ENCODE results near the gene PPP2R5E.

PPP2R5E gene

GRCh38 chr14:63406333-63406732, 136.8 kb downstream of the PPP2R5E start:
- Histone ChIP-seq H3K36me3 (ENCODE audit: control insufficient read depth, insufficient read depth, low read length) (peaks cover 7% of the 10 kb centered on the region; the same call in 1 of the 2 replicates), H3K4me1 (ENCODE audit: control insufficient read depth, insufficient read depth, low read length) (peaks cover 14% of the 10 kb centered on the region), H3K27me3 (ENCODE audit: control insufficient read depth, insufficient read depth, low read length) (no peaks in the 10 kb centered on the region), H3K9ac (ENCODE audit: low read length) (no peak overlapping the region), H3K4me3 (ENCODE audit: low read depth, low read length) (no peak overlapping the region), H3K27ac (ENCODE audit: low read depth, low read length) (no peak overlapping the region), H3K9me3 (ENCODE audit: control insufficient read depth, insufficient read depth, low read depth, low read length) (no peaks in the 10 kb centered on the region)

GRCh38 chr14:63405715-63406114, 137.5 kb downstream of the PPP2R5E start:
- Histone ChIP-seq H3K4me3 (ENCODE audit: low read depth, low read length) (no peak overlapping the region), H3K36me3 (ENCODE audit: control insufficient read depth, insufficient read depth, low read length) (peaks cover 7% of the 10 kb centered on the region; the same call in 1 of the 2 replicates), H3K9me3 (ENCODE audit: control insufficient read depth, insufficient read depth, low read depth, low read length) (no peaks in the 10 kb centered on the region), H3K27ac (ENCODE audit: low read depth, low read length) (0 out of 2 replicates have a peak overlapping the region, but pooled peaks have one; percentile 50), H3K27me3 (ENCODE audit: control insufficient read depth, insufficient read depth, low read length) (no peaks in the 10 kb centered on the region), H3K9ac (ENCODE audit: low read length) (no peak overlapping the region), H3K4me1 (ENCODE audit: control insufficient read depth, insufficient read depth, low read length) (peaks cover 14% of the 10 kb centered on the region)

GRCh38 chr14:63404906-63405305, 138.3 kb downstream of the PPP2R5E start:
- H3K4me1 ChIP-seq (ENCODE audit: control insufficient read depth, insufficient read depth, low read length) = peaks cover 14% of the 10 kb centered on the region
- H3K9ac ChIP-seq (ENCODE audit: low read length) = no peak overlapping the region
- no peak overlapping the region for H3K27ac ChIP-seq (ENCODE audit: low read depth, low read length)
- no peaks in the 10 kb centered on the region for H3K27me3 ChIP-seq (ENCODE audit: control insufficient read depth, insufficient read depth, low read length)
- peaks cover 10% of the 10 kb centered on the region; the same call in 1 of the 2 replicates for H3K36me3 ChIP-seq (ENCODE audit: control insufficient read depth, insufficient read depth, low read length)
- H3K9me3 ChIP-seq (ENCODE audit: control insufficient read depth, insufficient read depth, low read depth, low read length) = no peaks in the 10 kb centered on the region
- H3K4me3 ChIP-seq (ENCODE audit: low read depth, low read length) = no peak overlapping the region

GRCh38 chr14:63401646-63402045, 141.5 kb downstream of the PPP2R5E start:
- no peak overlapping the region for H3K27ac ChIP-seq (ENCODE audit: low read depth, low read length)
- H3K36me3 ChIP-seq (ENCODE audit: control insufficient read depth, insufficient read depth, low read length) = peaks cover 10% of the 10 kb centered on the region
- peaks cover 14% of the 10 kb centered on the region for H3K4me1 ChIP-seq (ENCODE audit: control insufficient read depth, insufficient read depth, low read length)
- no peak overlapping the region for H3K4me3 ChIP-seq (ENCODE audit: low read depth, low read length)
- no peak overlapping the region for H3K9ac ChIP-seq (ENCODE audit: low read length)
- H3K27me3 ChIP-seq (ENCODE audit: control insufficient read depth, insufficient read depth, low read length) = no peaks in the 10 kb centered on the region
- H3K9me3 ChIP-seq (ENCODE audit: control insufficient read depth, insufficient read depth, low read depth, low read length) = no peaks in the 10 kb centered on the region

- H3K36me3 ChIP-seq (ENCODE audit: control insufficient read depth, insufficient read depth, low read length) = peaks cover 17% of the 10 kb centered on the region
- H3K4me3 ChIP-seq (ENCODE audit: low read depth, low read length) = no peak overlapping the region
- no peaks in the 10 kb centered on the region for H3K4me1 ChIP-seq (ENCODE audit: control insufficient read depth, insufficient read depth, low read length)
- no peak overlapping the region for H3K27ac ChIP-seq (ENCODE audit: low read depth, low read length)
- H3K9me3 ChIP-seq (ENCODE audit: control insufficient read depth, insufficient read depth, low read depth, low read length) = no peaks in the 10 kb centered on the region
- no peaks in the 10 kb centered on the region for H3K27me3 ChIP-seq (ENCODE audit: control insufficient read depth, insufficient read depth, low read length)
- H3K9ac ChIP-seq (ENCODE audit: low read length) = no peak overlapping the region
Measured at GRCh38 chr14:63398952-63399351, 144.2 kb downstream of the PPP2R5E start.

GRCh38 chr14:63394841-63395240, 148.3 kb downstream of the PPP2R5E start:
- no peaks in the 10 kb centered on the region for H3K27me3 ChIP-seq (ENCODE audit: control insufficient read depth, insufficient read depth, low read length)
- H3K4me1 ChIP-seq (ENCODE audit: control insufficient read depth, insufficient read depth, low read length) = no peaks in the 10 kb centered on the region

GRCh38 chr14:63394432-63394831, 148.7 kb downstream of the PPP2R5E start:
- peaks cover 30% of the 10 kb centered on the region for H3K36me3 ChIP-seq (ENCODE audit: control insufficient read depth, insufficient read depth, low read length)

More at GRCh38 chr14:63394841-63395240, 148.3 kb downstream of the PPP2R5E start:
- no peak overlapping the region for H3K27ac ChIP-seq (ENCODE audit: low read depth, low read length)
- no peak overlapping the region for H3K9ac ChIP-seq (ENCODE audit: low read length)
- H3K36me3 ChIP-seq (ENCODE audit: control insufficient read depth, insufficient read depth, low read length) = peaks cover 32% of the 10 kb centered on the region
- no peak overlapping the region for H3K4me3 ChIP-seq (ENCODE audit: low read depth, low read length)
- no peaks in the 10 kb centered on the region for H3K9me3 ChIP-seq (ENCODE audit: control insufficient read depth, insufficient read depth, low read depth, low read length)

GRCh38 chr14:63393012-63393411, 150.2 kb downstream of the PPP2R5E start:
- Histone ChIP-seq H3K4me3 (ENCODE audit: low read depth, low read length) (no peak overlapping the region), H3K27me3 (ENCODE audit: control insufficient read depth, insufficient read depth, low read length) (no peaks in the 10 kb centered on the region), H3K9me3 (ENCODE audit: control insufficient read depth, insufficient read depth, low read depth, low read length) (no peaks in the 10 kb centered on the region), H3K4me1 (ENCODE audit: control insufficient read depth, insufficient read depth, low read length) (no peaks in the 10 kb centered on the region), H3K27ac (ENCODE audit: low read depth, low read length) (no peak overlapping the region), H3K9ac (ENCODE audit: low read length) (no peak overlapping the region), H3K36me3 (ENCODE audit: control insufficient read depth, insufficient read depth, low read length) (peaks cover 31% of the 10 kb centered on the region)

More at GRCh38 chr14:63394432-63394831, 148.7 kb downstream of the PPP2R5E start:
- no peak overlapping the region for H3K4me3 ChIP-seq (ENCODE audit: low read depth, low read length)
- H3K9me3 ChIP-seq (ENCODE audit: control insufficient read depth, insufficient read depth, low read depth, low read length) = no peaks in the 10 kb centered on the region
- no peaks in the 10 kb centered on the region for H3K4me1 ChIP-seq (ENCODE audit: control insufficient read depth, insufficient read depth, low read length)
- H3K27ac ChIP-seq (ENCODE audit: low read depth, low read length) = no peak overlapping the region
- H3K27me3 ChIP-seq (ENCODE audit: control insufficient read depth, insufficient read depth, low read length) = no peaks in the 10 kb centered on the region
- H3K9ac ChIP-seq (ENCODE audit: low read length) = no peak overlapping the region

- Histone ChIP-seq H3K27ac (ENCODE audit: low read depth, low read length) (no peak overlapping the region), H3K9ac (ENCODE audit: low read length) (no peak overlapping the region)
Measured at GRCh38 chr14:63392236-63392635, 150.9 kb downstream of the PPP2R5E start.

GRCh38 chr14:63388766-63389431, 154.3 kb downstream of the PPP2R5E start:
- H3K4me1 ChIP-seq (ENCODE audit: control insufficient read depth, insufficient read depth, low read length) = no peaks in the 10 kb centered on the region
- H3K9me3 ChIP-seq (ENCODE audit: control insufficient read depth, insufficient read depth, low read depth, low read length) = no peaks in the 10 kb centered on the region
- H3K36me3 ChIP-seq (ENCODE audit: control insufficient read depth, insufficient read depth, low read length) = peaks cover 44% of the 10 kb centered on the region
- no peaks in the 10 kb centered on the region for H3K27me3 ChIP-seq (ENCODE audit: control insufficient read depth, insufficient read depth, low read length)
- no peak overlapping the region for H3K4me3 ChIP-seq (ENCODE audit: low read depth, low read length)
- H3K9ac ChIP-seq (ENCODE audit: low read length) = no peak overlapping the region
- H3K27ac ChIP-seq (ENCODE audit: low read depth, low read length) = no peak overlapping the region

More at GRCh38 chr14:63392236-63392635, 150.9 kb downstream of the PPP2R5E start:
- Histone ChIP-seq H3K9me3 (ENCODE audit: control insufficient read depth, insufficient read depth, low read depth, low read length) (no peaks in the 10 kb centered on the region), H3K36me3 (ENCODE audit: control insufficient read depth, insufficient read depth, low read length) (peaks cover 38% of the 10 kb centered on the region), H3K4me3 (ENCODE audit: low read depth, low read length) (no peak overlapping the region), H3K4me1 (ENCODE audit: control insufficient read depth, insufficient read depth, low read length) (no peaks in the 10 kb centered on the region), H3K27me3 (ENCODE audit: control insufficient read depth, insufficient read depth, low read length) (no peaks in the 10 kb centered on the region)

- Histone ChIP-seq H3K36me3 (ENCODE audit: control insufficient read depth, insufficient read depth, low read length) (peaks cover 51% of the 10 kb centered on the region), H3K4me3 (ENCODE audit: low read depth, low read length) (no peak overlapping the region), H3K27ac (ENCODE audit: low read depth, low read length) (no peak overlapping the region), H3K9ac (ENCODE audit: low read length) (no peak overlapping the region), H3K4me1 (ENCODE audit: control insufficient read depth, insufficient read depth, low read length) (no peaks in the 10 kb centered on the region), H3K27me3 (ENCODE audit: control insufficient read depth, insufficient read depth, low read length) (no peaks in the 10 kb centered on the region), H3K9me3 (ENCODE audit: control insufficient read depth, insufficient read depth, low read depth, low read length) (no peaks in the 10 kb centered on the region)
Measured at GRCh38 chr14:63387711-63388110, 155.5 kb downstream of the PPP2R5E start.

Measured in HUES6 (cell line).